Esophagus muscularis mucosa (tissue), 4 donors: ENCODE measurements around the gene HILPDA.

ENCODE experiments used
- CTCF ChIP-seq, 3 experiments: fragments of 200-600 bp in 2 of 3; fragments of 450-650 bp in 1 of 3; sonication (generic) in 2 of 3; IDR thresholded peaks; one replicate each; pipeline ENCODE4 v1.5.1; 2017 to 2019; ENCODE audit warnings: antibody characterized with exemption in 3 of 3, mild to moderate bottlenecking in 2 of 3, moderate library complexity in 1 of 3
- EP300 ChIP-seq: sonication (generic); formaldehyde crosslinking; IDR thresholded peaks from one replicate; pipeline ENCODE4 v1.6.1; 2017; ENCODE audit warnings: antibody characterized with exemption
- POLR2A ChIP-seq: fragments of 450-650 bp; IDR thresholded peaks from one replicate; pipeline ENCODE4 v1.6.1; 2017; ENCODE audit warnings: antibody characterized with exemption, moderate library complexity, mild to moderate bottlenecking, low read depth
- POLR2AphosphoS5 ChIP-seq, 2 donors: sonication (generic); formaldehyde crosslinking; IDR thresholded peaks; one replicate each; pipeline ENCODE4 v1.6.1; 2017; ENCODE audit warnings: antibody characterized with exemption in 2 of 2

- TF ChIP-seq POLR2A (no peak), CTCF (IDR thresholded peaks at IDR 0.05) (no peak), POLR2AphosphoS5 (IDR thresholded peaks at IDR 0.05) (no peak), EP300 (no peak)
Observed at GRCh38 chr7:128431754-128432153, 23.9 kb upstream of the HILPDA start.
